Suprapubic skin (tissue), 4 donors: Measurements from ENCODE around the gene BOD1L1. TPM values are rescaled to one million over a fixed set of nuclear protein-coding genes. Genes with fewer than 3 reads are reported as not detected.

Experiments used
- DNase-seq, 2 donors: peaks; one replicate each; pipeline ENCODE4 v3.0.0-alpha.2; 2019; ENCODE audit warnings: low spot score in 2 of 2
- H3K27ac ChIP-seq: fragments of 200-600 bp; sonication (generic); one replicate; pipeline ENCODE4 v1.5.1; 2019
- H3K27me3 ChIP-seq: fragments of 200-600 bp; sonication (generic); one replicate; pipeline ENCODE4 v1.5.1; 2019
- H3K36me3 ChIP-seq: fragments of 200-600 bp; sonication (generic); one replicate; pipeline ENCODE4 v1.5.1; 2019
- H3K4me1 ChIP-seq: fragments of 200-600 bp; sonication (generic); one replicate; pipeline ENCODE4 v1.5.1; 2019
- H3K4me3 ChIP-seq: fragments of 200-600 bp; sonication (generic); one replicate; pipeline ENCODE4 v1.5.1; 2019; ENCODE audit warnings: mild to moderate bottlenecking
- H3K9me3 ChIP-seq: fragments of 200-600 bp; sonication (generic); one replicate; pipeline ENCODE4 v1.5.1; 2019
- CTCF ChIP-seq, 2 donors: fragments of 200-600 bp in 1 of 2; fragments of 450-650 bp in 1 of 2; sonication (generic) in 1 of 2; IDR thresholded peaks; one replicate each; pipeline ENCODE4 v1.5.1; 2016 to 2019; ENCODE audit warnings: antibody characterized with exemption in 2 of 2, mild to moderate bottlenecking in 1 of 2, moderate library complexity in 1 of 2
- EP300 ChIP-seq: sonication (generic); formaldehyde crosslinking; IDR thresholded peaks from one replicate; pipeline ENCODE4 v1.6.1; 2017; ENCODE audit warnings: antibody characterized with exemption
- POLR2A ChIP-seq, 2 donors: fragments of 450-650 bp; IDR thresholded peaks; one replicate each; pipeline ENCODE4 v1.6.1; 2017; ENCODE audit warnings: antibody characterized with exemption in 2 of 2, mild to moderate bottlenecking in 2 of 2, moderate library complexity in 2 of 2
- POLR2AphosphoS5 ChIP-seq, 3 donors: sonication (generic); formaldehyde crosslinking; IDR thresholded peaks; one replicate each; pipeline ENCODE4 v1.6.1; 2017; ENCODE audit warnings: antibody characterized with exemption in 3 of 3
- WGBS: methylation state at CpG from one replicate; pipeline ENCODE4 v1.1.5; 2018; 5-methylcytosine and 5-hydroxymethylcytosine counted together
- total RNA-seq, 4 donors: library from RNA; depleted of rRNA; stranded (reverse); fragments of >200 nt; gene quantifications; one replicate each; pipeline ENCODE4 v1.1.0, GENCODE V29; 2016

BOD1L1 gene
- total RNA-seq, 4 donors from 2014 or later, result 26.5 to 78.0 (median 36.5) TPM

- H3K27me3 ChIP-seq, result no peaks in the 10 kb centered on the region
- no peak for DNase-seq
- H3K36me3 ChIP-seq, result peaks cover 88% of the 10 kb centered on the region
- no peaks in the 10 kb centered on the region for H3K4me1 ChIP-seq
- H3K27ac ChIP-seq, result no peak overlapping the region
- H3K9me3 ChIP-seq, result peaks cover 3% of the 10 kb centered on the region
- H3K4me3 ChIP-seq, result no peak overlapping the region
- TF ChIP-seq POLR2AphosphoS5 (IDR thresholded peaks at IDR 0.05), result no peak
- no peak for TF ChIP-seq POLR2A (IDR thresholded peaks at IDR 0.05)
- 98% methylated on average over 2 of the region's 2 CpGs for WGBS
Observed at GRCh38 chr4:13601848-13602247, 25.7 kb downstream of the BOD1L1 start.

GRCh38 chr4:13601048-13601447 is 26.5 kb downstream of the BOD1L1 start:
- no peaks in the 10 kb centered on the region for H3K27me3 ChIP-seq
- no peak overlapping the region for H3K27ac ChIP-seq
- H3K9me3 ChIP-seq, result peaks cover 3% of the 10 kb centered on the region
- no peaks in the 10 kb centered on the region for H3K4me1 ChIP-seq
- TF ChIP-seq CTCF (IDR thresholded peaks at IDR 0.05) (no peak), POLR2AphosphoS5 (IDR thresholded peaks at IDR 0.05) (no peak), EP300 (no peak), POLR2A (IDR thresholded peaks at IDR 0.05) (no peak)
- no peak for DNase-seq
- 93% methylated on average over 3 of the region's 3 CpGs for WGBS
- H3K4me3 ChIP-seq, result no peak overlapping the region
- H3K36me3 ChIP-seq, result peaks cover 88% of the 10 kb centered on the region

GRCh38 chr4:13599159-13599558 is 28.4 kb downstream of the BOD1L1 start:
- peaks cover 86% of the 10 kb centered on the region for H3K36me3 ChIP-seq
- no peaks in the 10 kb centered on the region for H3K27me3 ChIP-seq
- no peak overlapping the region for H3K27ac ChIP-seq
- H3K4me3 ChIP-seq, result no peak overlapping the region
- no peak for DNase-seq
- WGBS, result 72% methylated on average over 5 of the region's 5 CpGs
- TF ChIP-seq POLR2AphosphoS5 (IDR thresholded peaks at IDR 0.05), result no peak
- TF ChIP-seq CTCF (IDR thresholded peaks at IDR 0.05), result no peak
- TF ChIP-seq POLR2A (IDR thresholded peaks at IDR 0.05), result no peak
- no peak for TF ChIP-seq EP300
- no peaks in the 10 kb centered on the region for H3K4me1 ChIP-seq
- peaks cover 3% of the 10 kb centered on the region for H3K9me3 ChIP-seq

GRCh38 chr4:13597604-13598003 is 29.9 kb downstream of the BOD1L1 start:
- no peaks in the 10 kb centered on the region for H3K4me1 ChIP-seq
- TF ChIP-seq EP300, result no peak
- no peak for TF ChIP-seq POLR2AphosphoS5 (IDR thresholded peaks at IDR 0.05)
- no peak for TF ChIP-seq CTCF (IDR thresholded peaks at IDR 0.05)
- no peak for TF ChIP-seq POLR2A (IDR thresholded peaks at IDR 0.05)
- peaks cover 3% of the 10 kb centered on the region for H3K9me3 ChIP-seq
- no peak for DNase-seq
- H3K27me3 ChIP-seq, result no peaks in the 10 kb centered on the region
- peaks cover 87% of the 10 kb centered on the region for H3K36me3 ChIP-seq
- H3K27ac ChIP-seq, result no peak overlapping the region
- no peak overlapping the region for H3K4me3 ChIP-seq

GRCh38 chr4:13597141-13597540 is 30.4 kb downstream of the BOD1L1 start:
- Histone ChIP-seq H3K4me1 (no peaks in the 10 kb centered on the region), H3K27me3 (no peaks in the 10 kb centered on the region), H3K36me3 (peaks cover 87% of the 10 kb centered on the region), H3K4me3 (no peak overlapping the region), H3K27ac (no peak overlapping the region), H3K9me3 (peaks cover 3% of the 10 kb centered on the region)
- TF ChIP-seq CTCF (IDR thresholded peaks at IDR 0.05), result no peak
- no peak for TF ChIP-seq POLR2AphosphoS5 (IDR thresholded peaks at IDR 0.05)
- TF ChIP-seq EP300, result no peak
- TF ChIP-seq POLR2A (IDR thresholded peaks at IDR 0.05), result no peak
- no peak for DNase-seq

GRCh38 chr4:13592220-13592619 is 35.3 kb downstream of the BOD1L1 start:
- no peaks in the 10 kb centered on the region for H3K4me1 ChIP-seq
- no peaks in the 10 kb centered on the region for H3K9me3 ChIP-seq
- no peak overlapping the region for H3K4me3 ChIP-seq
- no peak for TF ChIP-seq POLR2AphosphoS5 (IDR thresholded peaks at IDR 0.05)
- TF ChIP-seq CTCF (IDR thresholded peaks at IDR 0.05), result no peak
- no peak for TF ChIP-seq POLR2A (IDR thresholded peaks at IDR 0.05)
- TF ChIP-seq EP300, result no peak
- WGBS, result 87% methylated on average over 4 of the region's 4 CpGs
- peaks cover 95% of the 10 kb centered on the region for H3K36me3 ChIP-seq
- no peaks in the 10 kb centered on the region for H3K27me3 ChIP-seq
- no peak for DNase-seq
- no peak overlapping the region for H3K27ac ChIP-seq
